B cell (primary cell): ENCODE data around the gene SYNE1. TPM values are rescaled to one million over a fixed set of nuclear protein-coding genes. Genes with fewer than 3 reads are reported as not detected.

ENCODE experiments used
- ATAC-seq: fragments of 200-7000 bp; cut with Tn5 transposase; one replicate; pipeline ENCODE4 v1.10.0; 2021; ENCODE audit warnings: low read depth, mild to moderate bottlenecking, moderate number of reproducible peaks, moderate library complexity
- CTCF ChIA-PET: fragments of 350-600 bp; sonication (Branson Sonifier 250); formaldehyde crosslinking; loops from one replicate; lab custom pipeline; 2021; ENCODE audit warnings: antibody characterized with exemption, inconsistent platforms; lab: Charles Lee
- POLR2A ChIA-PET: fragments of 350-600 bp; sonication (Branson Sonifier 250); formaldehyde crosslinking; loops from one replicate; lab custom pipeline; 2021; ENCODE audit warnings: antibody characterized with exemption; lab: Charles Lee
- DNase-seq: peaks from one replicate; pipeline ENCODE4 v3.0.0; 2013
- H2AFZ ChIP-seq: 2 replicates; pipeline ENCODE4 v1.6.1; 2012; ENCODE audit warnings: mild to moderate bottlenecking, low read depth, low read length; ENCODE audit not compliant: insufficient read depth, poor library complexity, severe bottlenecking
- H3K27ac ChIP-seq, 2 donors: 1 replicate in 1 of 2; 2 replicates in 1 of 2; pipeline ENCODE4 v1.5.1; 2012 to 2013; ENCODE audit warnings: low read length in 2 of 2, mild to moderate bottlenecking in 2 of 2, moderate library complexity in 1 of 2
- H3K27me3 ChIP-seq, 4 experiments: fragments of 200-600 bp in 1 of 4; sonication (generic) in 1 of 4; replicated peaks in 1 of 4; 1 replicate in 2 of 4; 2 replicates in 2 of 4; pipeline versions ENCODE4 v1.6.1 to v1.7.0; 2013 to 2016; ENCODE audit warnings: low read length in 3 of 4, mild to moderate bottlenecking in 2 of 4, mixed read lengths in 1 of 4, moderate library complexity in 1 of 4; ENCODE audit not compliant: insufficient read depth in 4 of 4, control insufficient read depth in 3 of 4; ENCODE audit errors: control extremely low read depth in 1 of 4
- H3K36me3 ChIP-seq, 2 experiments: replicated peaks in 1 of 2; 1 replicate in 1 of 2; 2 replicates in 1 of 2; pipeline versions ENCODE4 v1.6.1 to v1.7.1; 2013; ENCODE audit warnings: low read length in 1 of 2; ENCODE audit not compliant: insufficient read depth in 2 of 2, control insufficient read depth in 1 of 2; ENCODE audit errors: control extremely low read depth in 1 of 2, extremely low read depth in 1 of 2
- H3K4me1 ChIP-seq, 2 donors: fragments of 200-600 bp in 1 of 2; sonication (generic) in 1 of 2; 1 replicate in 1 of 2; 2 replicates in 1 of 2; pipeline versions ENCODE4 v1.5.1 to v1.6.1; 2013 to 2017; ENCODE audit warnings: low read length in 2 of 2; ENCODE audit not compliant: control insufficient read depth in 2 of 2, insufficient read depth in 2 of 2
- H3K4me2 ChIP-seq: replicated peaks from 2 replicates; pipeline ENCODE3; 2012; ENCODE audit warnings: mild to moderate bottlenecking, low read depth, low read length; ENCODE audit not compliant: poor library complexity, severe bottlenecking
- H3K4me3 ChIP-seq, 5 experiments: fragments of 200-600 bp in 1 of 5; sonication (generic) in 1 of 5; 1 replicate in 3 of 5; 2 replicates in 2 of 5; pipeline versions ENCODE4 v1.5.1 to v1.7.0; 2011 to 2016; ENCODE audit warnings: low read length in 4 of 5, mild to moderate bottlenecking in 4 of 5, low read depth in 2 of 5, control low read depth in 1 of 5, moderate library complexity in 1 of 5; ENCODE audit not compliant: insufficient read depth in 1 of 5; ENCODE audit errors: control extremely low read depth in 1 of 5, extremely low read depth in 1 of 5
- H3K79me2 ChIP-seq: fragments of 200-600 bp; sonication (generic); one replicate; pipeline ENCODE4 v1.6.0; 2016; ENCODE audit warnings: low read length; ENCODE audit not compliant: control insufficient read depth, insufficient read depth
- H3K9ac ChIP-seq: fragments of 200-600 bp; sonication (generic); 2 replicates; pipeline ENCODE4 v1.6.1; 2017; ENCODE audit warnings: mild to moderate bottlenecking, low read length, moderate library complexity
- H3K9me3 ChIP-seq, 3 donors: one replicate each; pipeline versions ENCODE4 v1.6.1 to v1.7.1; 2013; ENCODE audit warnings: low read length in 2 of 3; ENCODE audit not compliant: control insufficient read depth in 2 of 3, insufficient read depth in 1 of 3; ENCODE audit errors: control extremely low read depth in 1 of 3
- H4K20me1 ChIP-seq: 2 replicates; pipeline ENCODE4 v1.6.0; 2012; ENCODE audit warnings: mild to moderate bottlenecking, low read length; ENCODE audit not compliant: insufficient read depth, control insufficient read depth, poor library complexity, severe bottlenecking
- H3K27ac Mint-ChIP-seq: one replicate; pipeline ENCODE4 v1.8.0; 2021; ENCODE audit warnings: mixed read lengths
- H3K27me3 Mint-ChIP-seq: one replicate; pipeline ENCODE4 v1.8.0; 2021; ENCODE audit warnings: mixed read lengths
- H3K4me1 Mint-ChIP-seq: one replicate; pipeline ENCODE4 v1.8.0; 2021; ENCODE audit warnings: mixed read lengths
- H3K4me3 Mint-ChIP-seq: one replicate; pipeline ENCODE4 v1.8.0; 2021; ENCODE audit warnings: mixed read lengths
- H3K9me3 Mint-ChIP-seq: one replicate; pipeline ENCODE4 v1.8.0; 2022; ENCODE audit warnings: mixed read lengths; ENCODE audit not compliant: insufficient read depth
- CTCF ChIP-seq: fragments of 200-600 bp; IDR thresholded peaks from one replicate; pipeline ENCODE4 v1.8.0; 2022; ENCODE audit warnings: antibody characterized with exemption, mild to moderate bottlenecking
- EZH2 ChIP-seq: IDR thresholded peaks from 2 replicates; pipeline ENCODE4 v1.6.1; 2012; ENCODE audit warnings: borderline replicate concordance, low read depth, mild to moderate bottlenecking, moderate library complexity, low read length; ENCODE audit not compliant: insufficient read depth, poor library complexity, severe bottlenecking
- WGBS: methylation state at CpG from one replicate; pipeline ENCODE4 v1.1.5; 2013; ENCODE audit warnings: missing lambda C conversion rate; ENCODE audit not compliant: insufficient coverage; 5-methylcytosine and 5-hydroxymethylcytosine counted together
- intact Hi-C: fragments of 100-400 bp; cut with micrococcal nuclease; formaldehyde crosslinking; loops from one replicate; pipeline ENCODE4 v1.10.0; 2022
- polyA plus RNA-seq: library from polyadenylated mRNA; depleted of rRNA; stranded (reverse); fragments of >200 nt; gene quantifications from 2 replicates; pipeline ENCODE4 v1.2.3, GENCODE V29; 2012
- total RNA-seq, 2 donors: library from RNA; stranded (reverse); fragments of 120-200 nt in 1 of 2; gene quantifications; 1 replicate in 1 of 2; 2 replicates in 1 of 2; pipeline versions ENCODE4 v1.2.3 to v1.2.4, GENCODE V29; 2013 to 2022

SYNE1 gene
- total and polyA plus RNA-seq, 2 donors (not counting 1 experiment from before 2014, with no cell fraction given) = 49.2 to 108 TPM

DNA sequence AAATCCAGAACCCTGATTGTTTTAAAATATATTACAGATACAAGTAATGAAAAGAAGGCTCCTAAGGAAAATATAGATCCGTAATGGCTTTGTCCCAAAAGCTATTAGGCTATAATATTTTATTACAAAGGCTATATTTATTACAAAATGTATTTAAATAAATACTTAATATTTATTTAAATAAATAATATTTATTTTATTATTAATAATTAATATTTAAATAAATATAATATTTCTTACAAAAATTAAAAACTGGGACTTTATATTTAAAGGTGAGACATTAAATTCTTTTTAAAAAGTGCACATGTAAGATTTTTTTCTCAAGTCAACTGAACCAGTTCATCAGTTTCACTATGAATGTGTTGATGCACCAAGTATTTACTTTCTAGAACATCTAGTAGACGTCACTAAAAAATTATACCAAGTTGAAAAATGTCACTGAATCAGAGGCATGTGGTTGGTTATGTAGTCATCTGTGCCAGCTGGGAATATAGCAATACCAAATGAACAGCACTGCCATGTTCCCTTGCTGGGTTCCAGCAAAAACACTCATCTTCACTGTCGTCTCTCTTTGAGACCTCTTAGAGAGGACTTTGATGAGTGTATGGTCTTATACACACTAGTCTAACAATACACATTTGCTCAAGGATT is 550.8 kb downstream of the SYNE1 start:
- intact Hi-C loops = no loop called here
- POLR2A ChIA-PET = no interaction called here

More for the DNA sequence above, 550.8 kb downstream of the SYNE1 start:
- DNase-seq (no peak), ATAC-seq (no peak)
- Histone ChIP-seq H3K9ac (no peak overlapping the region), H3K4me1 (no peaks in the 10 kb centered on the region), H3K4me3 (no peak overlapping the region), H3K27ac (no peak overlapping the region), H2AFZ (no peak overlapping the region), H3K27me3 (no peaks in the 10 kb centered on the region), H4K20me1 (no peaks in the 10 kb centered on the region), H3K79me2 (no peaks in the 10 kb centered on the region), H3K9me3 (no peaks in the 10 kb centered on the region), H3K4me2 (no peak overlapping the region), H3K36me3 (no peaks in the 10 kb centered on the region)
- Mint-ChIP-seq H3K27ac (no peak overlapping the region), H3K9me3 (no peaks in the 10 kb centered on the region), H3K4me3 (no peak overlapping the region), H3K27me3 (no peaks in the 10 kb centered on the region), H3K4me1 (no peaks in the 10 kb centered on the region)
- CTCF ChIA-PET = no interaction called here
- no CpG with 5 or more reads among the region's 3 CpGs for WGBS
- TF ChIP-seq CTCF (no peak), EZH2 (no peak)
